HuH-7 (cell line): Measurements from ENCODE around the gene STAB1.
A peak's percentile ranks its signal among the peaks of the same experiment; 100 is the strongest.

ENCODE experiments used
- DNase-seq: peaks from one replicate; pipeline ENCODE4 v3.0.0; 2011; ENCODE audit warnings: low spot score

Gene STAB1

DNA sequence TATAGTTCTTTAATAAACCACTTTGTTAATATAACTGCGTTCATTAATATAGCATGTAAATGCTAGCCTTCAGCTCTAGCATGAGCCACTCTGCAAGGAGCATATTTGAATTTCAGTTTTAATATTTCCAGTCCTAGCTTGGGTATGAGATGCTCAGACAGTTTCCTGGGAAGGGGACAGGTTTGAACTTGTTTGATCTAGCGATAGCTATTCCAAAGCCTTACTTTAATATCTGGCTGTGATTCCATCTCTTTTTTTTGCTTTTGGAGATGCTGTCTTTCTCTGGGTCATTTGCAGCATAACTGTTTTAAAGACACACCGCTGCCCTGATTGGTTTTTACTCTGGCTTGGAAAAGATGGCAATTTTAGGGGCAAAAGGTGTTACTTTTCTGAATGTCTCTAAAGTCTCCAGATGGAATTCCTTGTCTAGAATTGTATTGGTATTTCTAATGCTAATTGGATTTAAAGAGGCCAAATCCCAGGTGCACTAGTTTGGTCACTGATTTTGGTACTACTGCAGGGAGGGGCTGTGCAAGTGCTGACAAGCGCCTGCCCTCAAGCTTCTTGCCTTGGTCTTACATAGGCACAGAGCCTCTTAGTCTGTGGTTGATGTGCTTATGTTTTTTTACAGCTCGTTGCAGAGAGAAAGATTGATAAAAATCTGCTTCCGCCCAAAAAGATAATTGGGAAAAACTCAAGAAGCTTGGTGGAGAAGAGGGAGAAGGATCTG, 36.9 kb upstream of the STAB1 start:
- DNase-seq = no peak

DNA sequence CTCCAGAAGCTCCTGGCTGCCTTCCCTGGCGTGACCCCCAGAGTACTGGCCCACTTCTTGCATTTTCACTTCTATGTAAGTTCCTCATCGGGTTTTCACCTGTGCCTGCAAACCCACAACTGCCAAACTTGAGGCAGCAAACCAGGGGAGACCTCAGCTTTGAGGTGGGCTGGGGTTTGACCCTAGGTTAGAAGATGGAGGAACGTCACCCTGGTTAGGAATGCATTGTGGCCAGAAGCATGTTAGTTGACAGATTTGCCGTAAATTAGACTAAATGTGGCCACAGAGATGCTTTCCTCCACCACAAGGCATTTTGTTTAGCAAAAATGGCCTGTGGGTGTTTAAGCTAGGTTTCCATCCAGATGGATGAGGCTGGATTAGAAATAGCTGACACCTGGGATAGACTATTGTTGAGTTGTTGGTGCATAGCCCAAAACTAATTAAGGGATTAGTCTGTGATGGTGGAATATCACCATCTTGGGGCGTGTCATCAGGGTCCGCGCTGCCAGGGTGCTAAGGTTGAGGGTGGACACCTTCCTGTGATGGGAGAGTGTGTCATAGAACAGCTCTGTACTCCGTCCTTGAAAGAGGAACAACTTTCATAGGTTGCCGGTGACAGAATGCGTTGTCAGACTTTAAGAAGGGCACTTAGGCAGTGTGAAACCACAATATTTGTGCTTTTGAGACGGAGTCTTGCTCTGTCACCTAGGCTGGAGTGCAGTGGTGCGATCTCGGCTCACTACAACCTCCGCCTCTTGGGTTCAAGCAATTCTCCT, 36.2 kb upstream of the STAB1 start:
- no peak for DNase-seq

DNA sequence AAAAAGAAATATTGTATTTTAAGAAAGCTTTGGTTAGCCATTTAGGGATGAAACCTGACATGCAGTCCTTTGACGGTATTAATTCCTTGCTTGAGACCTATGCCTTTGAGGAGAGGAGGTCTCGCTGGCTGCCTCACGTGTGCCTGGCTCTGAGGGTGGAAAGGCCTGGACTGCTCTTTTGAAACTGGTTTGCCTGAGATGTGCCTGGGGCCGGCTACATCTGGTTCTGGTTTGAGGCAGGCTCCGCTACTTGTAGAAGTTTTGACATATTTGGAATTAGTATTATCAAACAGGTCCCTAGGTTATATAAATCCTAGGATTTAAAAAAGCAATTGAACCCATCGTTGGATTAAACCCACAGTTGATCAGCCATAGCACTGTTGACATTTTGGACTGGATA, 33.3 kb upstream of the STAB1 start:
- DNase-seq = no peak

DNA sequence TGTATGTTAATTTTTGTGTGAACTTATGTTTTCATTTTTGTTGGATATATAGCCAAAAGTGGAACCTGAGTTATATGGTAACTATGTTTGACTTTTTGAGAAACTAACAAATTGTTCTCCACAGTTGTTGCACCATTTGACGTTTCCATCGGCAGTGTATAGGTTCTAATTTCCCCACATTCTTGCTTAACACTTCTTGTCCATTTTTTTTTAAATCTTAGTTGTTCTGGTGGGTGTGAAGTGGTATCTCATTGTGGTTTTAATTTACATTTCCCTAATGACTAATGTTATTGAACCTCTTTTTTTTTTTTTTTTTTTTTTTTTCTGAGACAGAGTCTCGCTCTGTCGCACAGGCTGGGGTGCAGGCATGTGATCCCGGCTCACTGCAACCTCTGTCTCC, 31.7 kb upstream of the STAB1 start:
- no peak for DNase-seq

DNA sequence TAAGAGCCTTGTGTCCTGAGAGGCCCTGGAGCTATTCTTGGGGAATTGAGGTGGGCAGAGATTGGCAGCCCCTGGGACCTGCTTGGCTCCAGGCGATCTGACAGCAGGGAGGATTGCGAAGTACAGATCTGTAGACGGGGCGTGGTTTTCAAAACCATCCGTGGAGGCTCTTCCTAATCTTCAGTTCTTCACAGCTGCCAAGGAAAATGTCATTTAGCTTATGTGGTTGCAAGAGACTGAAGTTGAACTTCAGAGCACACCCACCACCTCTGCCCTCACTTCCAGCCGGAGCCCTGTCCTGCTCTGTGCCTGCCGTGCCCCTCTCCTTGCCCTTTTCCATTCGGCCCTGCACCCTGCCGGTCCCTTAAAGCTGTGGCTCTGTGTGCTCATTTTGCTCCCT, 26.8 kb upstream of the STAB1 start:
- DNase-seq = no peak

DNA sequence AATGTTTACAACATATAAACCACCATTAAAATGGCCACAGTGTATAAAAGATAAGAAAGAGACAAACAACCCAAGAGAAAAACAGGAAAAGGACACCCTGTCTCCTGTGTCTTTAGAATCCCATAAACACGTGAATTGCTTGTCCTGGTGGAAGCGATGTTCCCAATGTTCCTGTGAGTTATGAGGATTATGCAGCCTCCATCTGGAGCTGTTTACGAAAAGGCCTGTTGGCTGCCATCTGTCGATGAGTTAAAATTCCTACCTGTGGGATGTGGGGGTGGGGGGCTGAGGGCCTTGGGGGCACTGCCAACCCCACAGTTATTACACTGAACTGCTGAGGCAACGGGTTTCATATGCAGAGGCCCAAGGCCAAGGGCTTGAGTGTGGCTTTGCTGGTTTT, 26.1 kb upstream of the STAB1 start:
- DNase-seq = no peak

DNA sequence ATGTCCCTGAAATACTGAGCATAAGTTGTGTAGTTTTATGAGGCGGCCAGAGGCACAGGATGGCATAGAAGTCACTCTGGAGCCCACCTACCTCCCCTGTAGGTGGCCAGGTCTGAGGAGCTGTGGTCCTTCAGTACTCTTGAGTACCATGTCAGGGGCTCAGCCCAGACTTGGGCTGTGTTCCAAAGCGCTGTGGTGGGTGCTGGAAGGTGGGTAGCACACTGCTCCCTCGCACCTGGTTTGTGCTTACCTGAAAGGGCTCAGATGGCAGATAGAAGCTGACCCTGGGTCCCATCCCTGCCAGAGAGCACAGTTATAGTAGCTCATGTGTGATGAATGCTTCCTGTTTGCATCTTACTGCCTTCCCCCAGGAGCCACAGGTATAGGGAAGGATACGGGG, 24.2 kb upstream of the STAB1 start:
- no peak for DNase-seq

DNA sequence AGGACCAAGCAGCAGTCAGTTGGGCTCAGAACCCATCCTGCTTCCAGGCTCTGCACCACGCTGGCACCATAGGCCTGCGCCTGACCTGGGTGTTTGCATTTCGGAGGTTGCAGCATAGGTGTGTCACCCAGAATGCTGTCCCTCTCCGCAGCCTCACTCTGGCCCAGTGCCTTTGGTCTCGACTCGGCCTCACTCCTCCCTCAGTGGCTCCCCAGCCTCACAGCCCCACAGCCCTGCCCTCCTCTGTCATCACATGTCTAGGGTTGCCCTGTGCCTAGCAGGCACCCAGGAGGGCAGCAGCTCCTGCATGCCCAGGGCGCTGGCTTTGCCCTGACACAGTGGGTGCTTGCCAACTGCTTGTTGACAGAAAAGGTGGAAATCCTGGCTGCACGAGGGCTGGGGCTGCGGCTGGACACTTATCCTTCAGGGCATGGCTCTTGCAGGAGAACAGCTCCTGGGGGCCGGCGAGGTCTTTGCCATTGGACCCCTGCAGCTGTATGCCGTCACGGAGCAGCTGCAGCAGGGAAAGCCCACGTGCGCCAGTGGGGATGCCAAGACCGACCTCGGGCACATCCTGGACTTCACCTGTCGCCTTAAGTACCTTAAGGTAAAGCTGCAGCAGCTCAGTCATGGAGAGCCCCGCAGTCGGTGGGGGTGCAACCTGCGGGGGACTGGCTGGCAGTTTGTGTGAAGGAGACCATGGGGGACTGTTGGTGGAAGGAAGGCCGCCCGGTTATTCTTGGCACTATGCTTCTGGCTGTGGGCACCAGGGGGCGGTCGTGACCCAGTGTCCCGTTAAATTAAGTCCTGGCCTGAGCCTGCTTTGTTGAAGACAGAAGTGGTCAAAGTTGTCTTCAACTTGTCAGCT, 23.5 kb upstream of the STAB1 start:
- peak; percentile 42 for DNase-seq

DNA sequence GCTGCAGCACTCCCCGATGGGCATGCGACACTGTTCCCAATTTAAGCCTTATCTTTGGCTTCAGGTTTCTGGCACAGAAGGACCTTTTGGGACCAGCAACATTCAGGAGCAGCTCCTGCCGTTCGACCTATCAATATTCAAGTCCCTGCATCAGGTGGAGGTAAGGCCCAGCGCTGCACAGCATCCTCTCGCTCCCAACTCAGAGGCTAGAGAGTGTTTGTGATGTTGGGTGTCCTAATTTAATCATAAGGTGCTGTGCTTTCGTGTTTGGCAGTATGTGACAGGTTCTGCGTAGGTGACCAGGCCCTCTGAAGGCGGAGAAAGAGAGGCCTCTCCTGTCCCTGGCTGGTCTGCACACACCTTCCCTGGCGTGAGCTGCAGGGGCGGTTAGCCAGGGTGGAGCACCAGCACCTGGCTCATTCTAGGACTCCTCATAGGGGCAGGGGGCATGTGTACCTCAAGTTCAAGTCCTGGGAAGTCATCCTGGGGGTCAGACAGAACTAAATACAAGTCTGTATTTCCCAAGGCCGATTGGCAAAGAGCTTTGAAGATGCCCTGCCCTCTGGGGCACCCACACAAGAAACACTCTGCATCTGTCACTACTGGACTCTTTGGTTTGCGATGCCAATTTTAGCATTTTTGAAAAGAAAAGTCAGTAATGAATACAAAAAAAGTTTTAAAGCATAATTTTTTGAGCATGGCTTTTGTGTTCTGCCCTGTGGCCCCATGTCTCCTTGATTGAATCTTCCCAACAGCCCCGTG, 22.7 kb upstream of the STAB1 start:
- DNase-seq = no peak

DNA sequence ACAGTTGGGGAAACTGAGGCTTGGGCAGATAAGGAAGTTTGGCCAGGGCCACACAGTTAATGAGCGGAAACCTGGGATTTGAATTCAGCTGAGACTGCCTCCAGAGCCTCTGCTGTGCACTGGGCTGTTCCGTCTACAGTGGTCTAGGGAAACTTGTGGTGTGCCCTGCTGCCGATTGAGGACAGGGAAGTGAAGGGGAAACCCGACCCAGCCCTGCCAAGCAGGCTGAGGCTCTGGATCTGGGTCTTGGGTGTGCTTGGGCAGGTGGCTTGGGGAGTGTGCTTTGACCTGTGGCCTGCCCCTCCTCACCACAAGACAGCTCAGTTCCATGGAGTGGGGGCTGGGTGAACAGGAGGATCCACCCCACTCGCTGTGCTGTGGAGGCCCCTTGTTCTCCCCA, 22.1 kb upstream of the STAB1 start:
- no peak for DNase-seq

DNA sequence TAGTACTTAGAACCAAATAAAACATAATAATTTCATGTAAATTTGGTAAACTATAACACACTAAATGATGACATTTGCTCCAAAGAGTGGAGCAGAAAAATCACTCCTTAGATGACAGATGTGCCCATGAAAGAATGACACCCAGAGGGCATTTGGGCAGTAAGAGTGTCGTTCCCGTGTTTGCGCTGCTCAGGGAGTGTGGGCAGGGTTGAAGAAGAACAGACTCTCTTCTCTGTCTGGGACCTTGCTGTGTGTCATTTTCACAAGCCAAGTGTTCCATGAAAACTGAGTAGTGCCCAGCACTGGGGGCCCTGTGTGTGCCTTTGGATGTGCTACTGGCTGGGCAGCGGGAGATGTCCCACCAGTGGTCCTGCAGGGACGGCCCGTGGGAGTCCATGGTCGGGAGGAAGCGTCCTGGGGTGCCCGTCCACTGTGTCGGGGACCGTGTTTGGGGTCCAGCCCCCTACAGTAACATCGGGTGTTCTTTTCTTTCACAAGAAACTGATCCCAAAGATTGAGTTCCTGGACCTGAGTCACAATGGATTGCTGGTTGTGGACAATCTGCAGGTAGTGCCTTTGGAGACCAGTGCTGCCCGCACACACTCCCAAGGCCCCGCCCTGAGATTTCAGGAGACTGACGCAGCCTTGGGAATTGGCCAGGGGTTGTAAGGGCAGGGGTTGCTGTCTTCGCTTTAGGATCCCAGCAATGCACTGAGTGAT, 17.9 kb upstream of the STAB1 start:
- DNase-seq = no peak

DNA sequence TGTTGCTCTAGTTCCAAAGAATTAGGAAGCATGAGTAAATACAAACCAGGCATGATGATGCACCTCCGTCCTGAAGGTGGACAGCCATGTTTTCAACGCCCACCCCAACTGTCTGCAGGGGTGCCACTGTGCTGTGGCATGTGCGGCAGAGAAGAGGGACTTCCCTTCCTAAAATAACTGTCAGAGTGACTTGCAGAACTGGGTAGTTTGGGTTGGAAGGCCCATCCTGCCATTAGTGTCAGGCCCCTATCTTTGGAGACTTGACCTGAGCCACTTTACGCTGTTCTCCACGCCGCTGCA, 17.4 kb upstream of the STAB1 start:
- no peak for DNase-seq

DNA sequence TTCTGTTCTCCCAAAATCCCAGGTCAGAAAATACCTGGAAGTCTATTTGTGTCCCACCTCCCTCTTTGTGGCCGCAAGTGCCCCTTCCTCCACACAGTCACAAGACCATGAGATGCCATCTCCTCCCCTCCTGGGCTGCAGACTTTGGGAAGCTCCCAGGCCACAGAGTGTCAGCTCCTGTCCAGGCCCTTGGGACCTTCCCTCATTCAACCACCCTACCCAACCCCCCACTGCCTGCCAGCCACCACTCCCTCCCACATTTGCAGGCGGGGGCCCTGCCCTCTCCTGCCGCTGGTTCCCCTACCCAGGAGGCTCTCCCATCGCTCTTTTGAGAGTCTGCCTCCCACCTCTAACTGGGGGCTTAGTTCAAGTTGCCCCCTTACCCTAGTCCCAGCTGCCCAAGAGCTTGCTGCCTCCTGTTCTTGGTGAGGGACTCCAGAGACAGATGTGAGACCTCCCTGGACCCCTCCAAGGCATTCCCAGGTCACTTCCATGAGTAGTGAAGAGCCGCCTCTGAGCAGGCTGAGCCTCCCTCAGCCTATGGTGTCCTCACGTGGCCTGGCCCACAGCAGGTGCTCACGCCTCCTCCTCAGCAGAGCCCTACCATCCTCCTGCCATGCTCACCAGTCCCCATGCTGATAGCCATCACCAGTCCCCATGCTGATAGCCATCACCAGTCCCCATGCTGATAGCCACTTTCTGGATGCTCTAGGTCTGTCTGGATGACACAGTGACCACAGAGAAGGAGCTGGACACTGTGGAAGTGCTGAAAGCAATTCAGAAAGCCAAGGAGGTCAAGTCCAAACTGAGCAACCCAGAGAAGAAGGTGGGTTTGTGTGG, 15.9 kb upstream of the STAB1 start:
- DNase-seq = no peak

DNA sequence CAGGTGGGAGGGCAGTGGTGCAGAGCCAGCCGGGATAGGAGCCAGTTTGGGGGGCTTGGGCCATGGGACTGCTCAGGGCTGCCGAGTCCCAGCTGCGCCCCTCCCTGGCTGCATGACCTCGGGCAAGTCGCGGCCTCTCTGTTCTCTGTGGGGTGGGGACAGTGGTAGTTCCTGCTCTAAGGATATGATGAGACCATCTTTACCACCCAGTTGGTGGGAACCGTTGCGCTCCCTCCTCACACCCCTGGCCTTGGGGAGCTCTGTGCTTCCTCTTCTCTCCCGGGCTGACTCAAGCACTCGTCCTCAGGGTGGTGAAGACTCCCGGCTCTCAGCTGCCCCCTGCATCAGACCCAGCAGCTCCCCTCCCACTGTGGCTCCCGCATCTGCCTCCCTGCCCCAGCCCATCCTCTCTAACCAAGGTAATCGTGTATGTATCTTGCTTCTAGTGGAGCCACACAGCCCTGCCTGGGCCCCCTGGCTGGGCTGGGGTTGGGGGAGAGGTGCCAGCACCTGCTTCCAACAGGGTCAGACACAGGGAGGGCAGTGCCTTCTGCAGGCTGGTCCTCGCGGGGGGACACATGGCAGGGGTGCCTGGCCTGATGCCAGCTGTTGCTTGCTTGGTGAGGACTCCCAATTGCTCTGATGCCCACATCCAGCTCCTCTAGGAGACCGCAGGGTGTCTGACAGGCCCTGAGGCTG, 15.1 kb upstream of the STAB1 start:
- DNase-seq = no peak

DNA sequence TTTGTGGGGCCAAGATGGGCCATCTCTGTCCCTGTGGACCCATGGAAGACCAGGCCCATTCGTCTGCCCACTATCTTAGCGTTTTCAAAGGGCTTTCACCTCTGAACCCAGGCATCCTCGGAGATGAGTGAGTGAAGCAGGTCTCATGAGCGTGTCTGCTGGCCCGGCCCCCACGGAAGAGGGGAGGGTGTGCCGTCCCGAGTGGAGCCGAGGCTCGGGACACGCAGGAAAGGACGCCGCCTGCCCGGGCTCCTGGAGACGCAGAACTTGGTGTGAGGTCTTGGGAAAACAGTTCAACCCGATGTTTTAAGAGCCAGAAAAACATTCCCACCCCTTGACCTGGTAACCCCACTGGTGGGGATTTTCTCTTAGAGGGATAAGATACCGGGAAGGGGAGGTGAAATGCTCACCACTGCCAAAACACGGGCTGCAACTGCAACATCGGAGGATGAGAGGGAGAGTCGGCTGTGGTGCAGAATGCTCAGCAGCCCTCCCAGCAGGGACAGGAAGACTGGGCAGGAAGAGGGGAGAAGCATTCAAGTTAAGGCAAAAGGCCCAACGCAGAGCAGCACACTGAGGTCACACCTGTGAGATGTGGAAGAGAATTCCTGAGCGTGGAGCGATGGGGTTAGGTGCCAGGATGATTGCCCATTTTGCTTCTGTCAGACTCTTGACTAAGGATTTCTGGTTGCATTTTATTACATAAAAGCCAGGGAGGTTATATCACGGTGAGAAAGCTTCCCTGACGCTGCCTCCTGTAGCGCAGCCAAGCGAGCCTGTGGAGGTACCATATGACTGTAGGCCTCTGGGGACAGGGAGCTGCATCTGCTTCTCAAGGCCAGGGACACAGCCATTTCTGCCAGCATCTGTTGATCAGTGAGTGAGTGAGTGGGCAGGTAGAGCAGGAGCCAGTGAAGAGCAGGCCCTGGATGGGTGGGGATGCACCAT, 14.1 kb upstream of the STAB1 start:
- DNase-seq = no peak

DNA sequence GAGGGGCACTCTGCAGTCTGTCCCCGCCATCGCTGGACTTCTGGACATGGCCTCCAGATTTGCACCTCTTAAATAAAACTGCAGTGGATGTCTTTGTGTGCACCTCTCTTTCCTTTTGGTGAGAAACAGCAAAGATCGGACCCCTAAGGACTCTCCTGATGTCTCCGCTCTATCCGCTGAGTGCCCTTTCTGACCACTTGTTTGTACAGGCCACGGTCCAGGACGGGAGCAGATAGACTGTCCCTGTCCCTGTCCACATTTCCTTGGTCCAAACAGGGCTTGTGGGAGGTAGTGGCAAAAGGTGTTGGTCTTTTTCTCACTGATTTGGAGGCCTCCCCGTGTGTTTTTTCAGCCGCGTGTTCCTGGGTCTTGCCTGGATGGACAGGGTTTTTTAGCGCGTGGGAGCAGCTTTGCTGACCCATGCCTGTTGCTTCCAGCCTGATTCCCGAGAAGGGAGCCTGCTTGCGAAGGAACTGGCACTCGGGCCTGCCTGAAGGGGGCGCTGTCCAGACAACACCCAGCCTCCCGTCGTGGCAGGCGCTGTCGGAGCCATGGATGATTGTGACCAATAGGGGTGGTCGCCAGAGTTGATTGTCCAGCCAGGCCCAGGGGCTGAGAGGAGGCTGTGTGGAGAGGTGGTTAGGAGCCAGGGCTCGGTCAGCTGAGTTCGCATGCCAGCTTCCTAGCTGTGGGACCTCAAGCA, 13.2 kb upstream of the STAB1 start:
- DNase-seq = peak; percentile 34

DNA sequence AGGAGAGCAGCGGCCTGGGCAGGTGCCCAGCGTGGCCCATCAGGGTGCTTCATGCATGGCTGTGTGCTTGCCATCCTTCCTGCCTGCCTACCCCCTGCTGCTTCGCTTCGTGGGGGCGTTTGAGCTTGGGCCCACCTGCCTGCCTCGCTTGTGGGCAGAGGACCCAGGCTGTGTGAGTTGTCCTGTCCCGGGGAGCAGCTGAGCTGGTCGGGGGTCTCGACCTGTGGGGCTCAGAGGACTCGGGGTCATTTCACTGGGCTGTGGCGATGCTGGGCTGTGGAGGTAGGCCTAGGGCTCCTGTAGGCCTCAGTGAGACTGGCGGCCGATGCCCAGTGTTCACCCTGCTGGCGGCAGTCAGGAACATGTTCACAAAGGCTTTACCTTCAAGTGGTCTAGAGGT, 12.1 kb upstream of the STAB1 start:
- no peak for DNase-seq
